Kidney epithelial cell (primary cell): ENCODE results near the gene CYP2W1. TPM values are rescaled to one million over a fixed set of nuclear protein-coding genes. Genes with fewer than 3 reads are reported as not detected.
"Not testable (repeated sequence)": the region's sequence is repeated elsewhere in the genome, so short reads cannot be mapped to it uniquely, and the experiment has no call there.

Experiments
- DNase-seq: peaks from one replicate; pipeline ENCODE4 v3.0.0-alpha.2; 2010; ENCODE audit warnings: low read depth
- H3K27me3 ChIP-seq: 2 replicates; pipeline ENCODE4 v1.6.0; 2011; ENCODE audit warnings: low read length; ENCODE audit not compliant: control insufficient read depth, insufficient read depth
- H3K36me3 ChIP-seq: 2 replicates; pipeline ENCODE4 v1.5.1; 2011; ENCODE audit warnings: low read length; ENCODE audit not compliant: control insufficient read depth, insufficient read depth
- H3K4me3 ChIP-seq: 2 replicates; pipeline ENCODE4 v1.5.1; 2011; ENCODE audit warnings: low read depth, mild to moderate bottlenecking, control low read depth, low read length
- CTCF ChIP-seq: IDR thresholded peaks from 2 replicates; pipeline ENCODE4 v1.5.1; 2011; ENCODE audit warnings: mild to moderate bottlenecking, moderate library complexity, low read length, control low read depth, inconsistent platforms; ENCODE audit not compliant: insufficient read depth, poor library complexity, severe bottlenecking
- total RNA-seq: library from RNA; depleted of rRNA; stranded (reverse); fragments of >200 nt; gene quantifications from 2 replicates; pipeline ENCODE4 v1.2.3, GENCODE V29; 2015

Gene CYP2W1
- total RNA-seq, 1 donor from 2014 or later: not detected

GRCh38 chr7:937856-938484, 45.0 kb upstream of the CYP2W1 start:
- TF ChIP-seq CTCF: no peak

GRCh38 chr7:938546-939185, 44.3 kb upstream of the CYP2W1 start:
- Histone ChIP-seq H3K27me3 (peaks cover 6% of the 10 kb centered on the region), H3K4me3 (no peak overlapping the region), H3K36me3 (no peaks in the 10 kb centered on the region)
- no peak for TF ChIP-seq CTCF
- DNase-seq: no peak

More at GRCh38 chr7:937856-938484, 45.0 kb upstream of the CYP2W1 start:
- Histone ChIP-seq H3K4me3 (no peak overlapping the region), H3K36me3 (no peaks in the 10 kb centered on the region), H3K27me3 (peaks cover 6% of the 10 kb centered on the region)
- DNase-seq: no peak

- no peaks in the 10 kb centered on the region for H3K36me3 ChIP-seq
- no peak for TF ChIP-seq CTCF
- no peak for DNase-seq
These were observed 43.1 kb upstream of the CYP2W1 start for GRCh38 chr7:939843-940242.

GRCh38 chr7:940599-941408, 42.2 kb upstream of the CYP2W1 start:
- no peak for TF ChIP-seq CTCF
- DNase-seq: no peak
- Histone ChIP-seq H3K27me3 (peaks cover 6% of the 10 kb centered on the region), H3K4me3 (no peak overlapping the region), H3K36me3 (no peaks in the 10 kb centered on the region)

More at GRCh38 chr7:939843-940242, 43.1 kb upstream of the CYP2W1 start:
- Histone ChIP-seq H3K4me3 (no peak overlapping the region), H3K27me3 (peaks cover 6% of the 10 kb centered on the region)

- not testable (repeated sequence) for H3K27me3 ChIP-seq, DNase-seq, H3K4me3 ChIP-seq, H3K36me3 ChIP-seq
These were observed 39.2 kb upstream of the CYP2W1 start for GRCh38 chr7:943793-944192.

GRCh38 chr7:944744-945143, 38.2 kb upstream of the CYP2W1 start:
- DNase-seq: no peak
- Histone ChIP-seq H3K36me3 (no peaks in the 10 kb centered on the region), H3K27me3 (peaks cover 6% of the 10 kb centered on the region), H3K4me3 (no peak overlapping the region)
- no peak for TF ChIP-seq CTCF
